AG09319 (cell line): ENCODE data around the gene SCAF1.
A peak's percentile ranks its signal among the peaks of the same experiment; 100 is the strongest.

Source experiments
- DNase-seq: peaks from one replicate; pipeline ENCODE4 v3.0.0-alpha.2; 2010; ENCODE audit warnings: low read depth; ENCODE audit errors: extremely low read depth
- CTCF ChIP-seq: IDR thresholded peaks from 2 replicates; pipeline ENCODE4 v1.5.1; 2011; ENCODE audit warnings: low read depth, mild to moderate bottlenecking, inconsistent platforms, low read length, moderate library complexity

The SCAF1 gene

GRCh38 chr19:49641688-49642491, at the start of gene SCAF1:
Gene SCAF1 (plus strand): TSS chr19:49642209. CDS start chr19:49645027, 2,818 bp downstream.
- TF ChIP-seq CTCF, result no peak

GRCh38 chr19:49592486-49593232, 49.4 kb upstream of the SCAF1 start:
- DNase-seq, result no peak
- TF ChIP-seq CTCF, result no peak

More at GRCh38 chr19:49641688-49642491, at the start of gene SCAF1:
- peak; percentile 99 for DNase-seq

- DNase-seq, result peak; percentile 67
- no peak for TF ChIP-seq CTCF
Observed at GRCh38 chr19:49593233-49594113, 48.5 kb upstream of the SCAF1 start.

- TF ChIP-seq CTCF, result no peak
- no peak for DNase-seq
Observed at GRCh38 chr19:49594157-49594992, 47.6 kb upstream of the SCAF1 start.

- TF ChIP-seq CTCF, result no peak
- DNase-seq, result no peak
Observed at GRCh38 chr19:49594993-49595818, 46.8 kb upstream of the SCAF1 start.
